Left colon (tissue), 2 donors: ENCODE measurements around the gene POLDIP3. TPM values are rescaled to one million over a fixed set of nuclear protein-coding genes. Genes with fewer than 3 reads are reported as not detected.
"Not testable (repeated sequence)": the region's sequence is repeated elsewhere in the genome, so short reads cannot be mapped to it uniquely, and the experiment has no call there.

Experiments used
- ATAC-seq: fragments of 200-7000 bp; cut with Tn5 transposase; one replicate; pipeline ENCODE4 v1.9.1; 2020; ENCODE audit warnings: mild to moderate bottlenecking, moderate library complexity
- DNase-seq, 2 donors: peaks; one replicate each; pipeline ENCODE4 v3.0.0-alpha.2; 2020
- intact Hi-C, 2 donors: fragments of 100-400 bp; cut with DNase I in 1 of 2; cut with micrococcal nuclease in 1 of 2; formaldehyde crosslinking; loops; one replicate each; pipeline versions ENCODE4 v1.11.2 to v1.14.0; 2022; cut with DNase I, micrococcal nuclease
- total RNA-seq, 2 donors: library from RNA; stranded (reverse); fragmentation: NEBNext Ultra II Directional; extraction: Animal tissue kit (Norgen Biotek cat#: 25700); gene quantifications; one replicate each; pipeline ENCODE4 v1.2.1, GENCODE V29; 2021
- donor health status: DM: no; HTN: no; CAD: no.
- donor health status: DM: yes; HTN: yes; CAD: no.

Gene POLDIP3
- total RNA-seq, 2 donors from 2014 or later, result 48.9 to 61.3 TPM

DNA sequence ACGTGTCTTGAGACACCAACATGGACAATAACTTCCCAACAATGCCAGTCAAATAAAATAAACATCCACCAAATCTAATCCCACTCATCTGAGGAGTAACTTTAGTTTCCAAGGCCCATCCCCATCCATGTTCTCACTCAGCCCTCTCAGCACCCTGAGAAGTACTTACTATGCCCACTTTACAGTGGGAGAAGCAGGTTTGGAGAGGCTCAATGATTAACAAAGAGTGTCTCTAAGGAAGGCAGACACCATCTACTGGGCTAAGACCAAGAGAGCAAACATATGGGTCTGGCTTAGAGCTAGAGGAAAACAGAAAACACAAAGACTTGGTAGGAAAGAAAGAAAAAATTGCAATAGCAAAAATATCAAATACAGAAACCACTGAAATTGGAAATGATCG lies 11.3 kb downstream of the POLDIP3 start:
- intact Hi-C loops, result no loop called here
- DNase-seq (no peak), ATAC-seq (no peak)

DNA sequence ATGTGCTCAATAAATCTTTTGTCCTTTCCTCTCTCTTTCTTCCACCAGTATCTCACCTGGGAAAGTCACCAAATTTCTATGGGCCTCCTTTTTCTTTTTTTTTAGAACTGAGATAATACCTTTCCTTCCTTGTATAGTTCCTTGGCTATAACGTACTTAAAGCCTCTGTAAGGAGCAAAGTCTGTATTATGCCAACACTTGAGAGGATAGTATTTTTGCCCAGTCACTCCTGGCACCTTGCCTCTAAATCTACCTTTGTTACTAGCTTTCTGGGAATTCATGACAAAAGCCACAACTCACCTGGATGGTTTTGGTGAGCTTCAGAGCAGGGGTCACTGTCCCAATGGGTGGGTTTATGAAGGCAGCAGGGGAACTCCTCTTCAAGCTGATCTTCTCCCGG lies 12.2 kb downstream of the POLDIP3 start:
- intact Hi-C loops, result no loop called here
- ATAC-seq (peak; percentile 76), DNase-seq (no peak)

DNA sequence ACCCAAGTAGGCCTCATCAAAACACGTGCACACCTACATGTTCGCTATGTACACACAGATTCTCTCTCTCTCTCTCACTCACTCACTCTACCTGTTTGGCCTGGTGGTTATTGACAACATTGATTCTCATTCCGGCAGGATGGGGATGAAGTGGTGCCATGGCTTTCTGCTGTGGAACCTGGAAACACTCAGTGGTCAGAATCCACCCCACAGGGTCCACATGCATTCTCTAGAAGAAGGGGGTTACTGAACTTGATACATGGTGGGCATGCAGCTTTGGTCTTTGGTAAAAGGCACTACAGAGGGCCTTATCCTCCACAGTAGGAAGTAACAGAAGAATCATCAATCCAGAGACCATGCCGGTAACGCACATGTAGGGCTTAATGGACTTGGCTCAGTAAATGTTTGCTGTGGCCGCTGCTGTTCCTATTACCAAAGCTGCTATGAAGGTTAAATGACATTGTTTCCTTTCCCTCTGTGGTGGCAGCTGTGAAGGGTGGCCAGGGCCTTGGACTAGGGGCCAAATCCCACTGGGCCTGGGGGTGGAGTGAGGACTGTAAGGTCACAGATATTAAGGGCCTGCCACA lies 12.7 kb downstream of the POLDIP3 start:
- DNase-seq, result no peak
- ATAC-seq, result peak; percentile 50
- intact Hi-C loops, result no loop called here

DNA sequence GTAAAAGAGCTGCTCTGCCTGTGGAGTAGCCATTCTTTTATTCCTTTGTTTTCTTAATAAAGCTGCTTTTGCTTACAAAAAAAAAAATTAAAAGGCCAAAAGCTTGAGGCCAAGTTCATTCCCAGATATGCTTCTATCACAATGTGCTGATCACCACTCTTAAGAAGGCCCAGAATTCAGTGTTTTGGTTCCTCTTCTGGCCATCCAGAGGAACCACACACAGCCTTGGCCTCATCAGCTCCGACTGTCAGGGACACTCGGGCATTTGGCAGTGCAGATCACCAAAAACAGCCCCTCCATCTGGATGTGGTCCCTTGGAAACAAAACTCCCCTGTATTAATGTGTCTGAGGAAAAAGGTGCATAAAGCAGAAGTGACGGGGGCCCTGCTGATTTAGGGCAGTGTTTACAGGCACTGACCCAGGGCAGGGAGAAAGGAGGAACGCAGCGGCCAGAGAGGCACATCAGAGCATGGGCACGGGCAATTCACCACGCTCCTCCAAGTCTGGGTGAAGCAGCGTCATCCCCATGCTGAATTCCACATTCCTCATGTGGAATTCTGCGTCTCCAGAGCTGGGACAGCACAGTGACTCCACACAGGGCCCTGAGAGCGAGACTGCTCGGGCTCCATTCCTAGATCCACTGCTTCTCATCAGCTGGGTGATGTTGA lies 17.7 kb downstream of the POLDIP3 start:
- intact Hi-C loops, result no loop called here
- ATAC-seq (no peak), DNase-seq (no peak)

DNA sequence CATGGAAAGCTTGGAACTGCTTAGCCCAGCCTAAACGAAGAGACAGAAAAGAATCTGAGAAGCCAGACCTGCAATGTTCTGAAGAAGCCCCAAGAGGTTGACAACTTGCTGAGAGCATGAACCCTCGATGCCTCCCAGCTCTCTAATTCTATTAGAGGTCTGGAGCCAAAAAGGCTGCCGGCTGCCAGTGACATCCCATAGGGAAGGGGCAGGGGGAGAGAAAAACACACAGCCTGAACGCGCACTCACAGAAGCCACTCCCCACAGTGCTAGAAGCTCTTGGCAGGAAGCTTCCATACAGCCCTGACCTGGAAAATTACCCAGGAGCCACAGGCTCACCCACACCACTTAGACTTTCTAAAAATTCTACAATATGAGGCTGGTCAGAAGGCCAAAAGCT lies 18.3 kb downstream of the POLDIP3 start:
- ATAC-seq, result no peak
- DNase-seq, result no peak
- intact Hi-C loops, result no loop called here

DNA sequence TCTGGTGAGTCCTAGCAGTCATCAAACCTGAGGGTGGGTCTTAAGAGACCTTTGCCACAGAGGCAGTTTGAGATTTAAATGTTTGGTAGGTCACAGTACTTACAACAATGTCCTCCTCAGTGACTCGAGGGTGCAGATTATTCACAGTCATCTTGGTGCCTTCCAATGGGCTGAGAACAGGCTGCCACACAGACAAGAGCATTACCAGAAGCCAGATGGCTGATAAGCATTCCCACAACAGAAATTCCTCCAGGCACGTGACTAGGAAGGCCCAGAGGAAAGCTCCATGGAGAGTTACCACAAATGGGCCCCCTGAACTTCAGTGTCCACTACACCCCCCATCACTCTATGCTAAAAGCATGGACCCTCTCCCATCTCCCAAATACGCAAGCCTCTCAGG lies 19.2 kb downstream of the POLDIP3 start:
- intact Hi-C loops, result no loop called here
- no peak for ATAC-seq

DNA sequence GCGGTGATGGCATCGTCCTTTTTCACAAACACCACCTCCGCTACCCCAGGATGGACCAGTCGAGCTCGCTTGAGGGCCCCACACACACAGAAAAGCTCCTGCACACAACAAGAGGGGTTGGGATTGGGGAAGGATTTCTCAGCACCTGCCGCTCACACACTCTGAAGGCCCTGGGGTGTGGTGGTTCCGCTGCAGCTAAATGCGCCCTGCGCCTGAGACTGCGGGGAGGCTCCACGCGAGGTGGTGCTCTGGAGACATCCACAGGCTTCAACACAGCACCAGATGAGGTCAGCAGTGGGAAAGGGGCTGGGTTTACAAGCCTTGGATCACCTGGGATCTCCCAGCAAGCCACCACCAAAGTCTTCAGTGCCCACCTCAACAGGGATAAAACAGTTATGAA lies 22.7 kb downstream of the POLDIP3 start:
- intact Hi-C loops, result no loop called here
- DNase-seq, result no peak
- ATAC-seq, result no peak

More for the DNA sequence above, 19.2 kb downstream of the POLDIP3 start:
- no peak for DNase-seq

DNA sequence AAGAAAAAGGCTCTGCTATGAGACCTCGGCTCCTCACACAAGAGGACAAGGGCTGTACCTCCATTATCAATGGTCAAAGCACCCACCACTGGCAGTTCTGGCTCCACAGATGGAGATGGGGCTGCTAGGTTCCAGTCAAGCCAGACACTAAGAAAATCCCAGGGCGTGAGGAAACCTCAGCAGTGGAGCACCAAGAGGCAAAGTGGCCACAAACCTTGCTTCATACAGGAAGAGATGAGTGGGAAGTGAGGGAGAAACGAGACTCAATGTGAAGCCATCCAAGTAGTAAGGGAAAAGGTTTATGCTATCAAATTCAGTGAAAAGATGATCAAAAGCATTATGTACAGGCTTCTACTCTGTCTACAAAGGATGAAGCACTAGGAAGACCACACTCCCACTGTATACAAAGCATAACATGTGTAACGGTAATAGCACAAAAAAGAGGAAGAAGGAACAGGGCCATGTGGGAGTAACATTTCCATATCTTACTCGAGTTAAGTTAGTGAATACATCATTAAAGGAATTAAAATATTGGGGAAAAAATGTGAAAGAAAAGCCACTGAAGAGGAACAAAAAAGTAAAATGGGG lies 27.0 kb downstream of the POLDIP3 start:
- intact Hi-C loops, result no loop called here
- DNase-seq, result no peak
- ATAC-seq, result no peak

DNA sequence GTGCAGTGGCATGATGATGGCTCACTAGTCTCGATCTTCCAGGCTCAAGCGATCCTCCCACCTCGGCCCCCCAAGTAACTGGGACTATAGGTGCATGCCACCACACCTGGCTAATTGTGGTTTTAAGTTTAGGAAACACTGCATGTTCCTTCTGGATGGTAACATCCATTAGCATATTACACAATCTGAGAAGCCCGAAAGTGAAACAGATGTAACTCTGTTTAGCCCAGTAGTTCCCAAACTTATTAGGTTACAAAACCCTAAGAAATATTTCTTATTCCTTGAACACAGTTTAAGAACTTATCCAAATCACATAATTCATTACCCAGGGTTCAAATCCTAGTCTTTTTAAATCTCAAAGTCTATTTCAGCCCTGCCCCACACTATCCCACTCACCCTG lies 28.3 kb downstream of the POLDIP3 start:
- ATAC-seq, result no peak
- DNase-seq, result no peak
- intact Hi-C loops, result no loop called here

DNA sequence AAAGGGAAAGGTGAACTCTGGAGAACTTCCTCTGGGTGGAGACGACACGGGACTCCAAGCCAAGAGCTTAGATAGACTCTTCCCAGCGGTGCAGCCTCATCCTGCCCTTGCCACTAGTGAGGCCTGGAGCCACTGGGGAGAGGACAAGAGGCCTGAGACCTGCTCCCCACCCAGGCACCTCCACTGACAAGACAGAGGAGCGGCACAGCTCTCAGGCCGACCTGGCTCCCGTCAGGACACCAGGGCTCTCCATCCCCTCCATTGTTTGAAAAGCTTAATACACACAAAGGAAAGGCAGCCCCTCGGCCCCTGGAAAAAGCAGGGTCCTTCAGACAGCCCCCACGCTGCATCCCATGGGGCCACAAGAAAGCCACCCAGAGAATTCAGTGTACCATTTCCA lies 29.6 kb downstream of the POLDIP3 start:
- no peak for ATAC-seq
- intact Hi-C loops, result no loop called here

DNA sequence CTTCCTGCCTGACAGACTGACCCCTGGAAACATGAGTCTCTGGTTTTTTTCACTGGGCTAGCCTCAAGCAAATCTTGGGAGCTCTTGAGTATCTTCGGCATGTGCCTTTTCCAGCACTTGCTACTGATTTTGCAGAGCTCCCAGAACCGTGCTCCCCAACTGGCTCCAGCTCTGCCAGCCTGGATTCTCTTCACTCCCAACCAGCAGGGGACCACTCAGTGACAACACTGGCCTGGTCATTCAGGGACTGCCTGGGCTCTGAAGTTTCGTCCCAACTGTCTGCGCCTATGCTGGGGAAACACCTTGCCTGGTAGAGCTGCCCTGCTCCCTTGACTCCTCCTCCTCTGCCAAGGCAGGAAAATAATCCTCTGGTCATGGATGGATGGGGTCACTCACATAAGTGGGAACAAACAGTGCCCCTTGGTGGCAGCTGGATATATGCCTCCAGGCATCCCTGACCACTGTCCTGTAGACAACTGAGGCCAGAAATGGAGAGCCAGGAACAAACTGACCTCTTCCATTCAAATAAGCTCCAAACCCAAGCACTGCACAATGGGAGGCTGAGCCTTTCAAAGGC lies 30.2 kb downstream of the POLDIP3 start:
- intact Hi-C loops, result no loop called here
- DNase-seq (no peak), ATAC-seq (no peak)

More for the DNA sequence above, 29.6 kb downstream of the POLDIP3 start:
- DNase-seq, result no peak

DNA sequence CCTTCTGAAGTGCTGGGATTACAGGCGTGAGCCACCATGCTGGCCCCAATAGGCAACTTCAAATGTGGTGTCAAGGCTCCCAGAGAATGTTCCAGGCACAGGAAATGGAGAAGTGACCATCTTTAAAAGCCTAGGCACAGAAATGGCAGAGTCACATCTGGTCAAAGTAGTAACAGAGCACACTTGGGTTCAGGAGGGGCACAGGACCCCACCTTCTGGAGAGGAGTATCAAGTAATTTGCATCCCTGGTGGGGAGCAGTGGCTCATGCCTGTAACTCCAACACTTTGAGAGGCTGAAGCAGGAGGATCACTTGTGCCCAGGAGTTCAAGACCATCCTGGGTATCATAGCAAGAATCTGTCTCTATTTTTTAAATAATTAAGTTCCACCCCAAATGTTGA lies 31.7 kb downstream of the POLDIP3 start:
- intact Hi-C loops, result no loop called here
- DNase-seq, result no peak
- ATAC-seq, result no peak

DNA sequence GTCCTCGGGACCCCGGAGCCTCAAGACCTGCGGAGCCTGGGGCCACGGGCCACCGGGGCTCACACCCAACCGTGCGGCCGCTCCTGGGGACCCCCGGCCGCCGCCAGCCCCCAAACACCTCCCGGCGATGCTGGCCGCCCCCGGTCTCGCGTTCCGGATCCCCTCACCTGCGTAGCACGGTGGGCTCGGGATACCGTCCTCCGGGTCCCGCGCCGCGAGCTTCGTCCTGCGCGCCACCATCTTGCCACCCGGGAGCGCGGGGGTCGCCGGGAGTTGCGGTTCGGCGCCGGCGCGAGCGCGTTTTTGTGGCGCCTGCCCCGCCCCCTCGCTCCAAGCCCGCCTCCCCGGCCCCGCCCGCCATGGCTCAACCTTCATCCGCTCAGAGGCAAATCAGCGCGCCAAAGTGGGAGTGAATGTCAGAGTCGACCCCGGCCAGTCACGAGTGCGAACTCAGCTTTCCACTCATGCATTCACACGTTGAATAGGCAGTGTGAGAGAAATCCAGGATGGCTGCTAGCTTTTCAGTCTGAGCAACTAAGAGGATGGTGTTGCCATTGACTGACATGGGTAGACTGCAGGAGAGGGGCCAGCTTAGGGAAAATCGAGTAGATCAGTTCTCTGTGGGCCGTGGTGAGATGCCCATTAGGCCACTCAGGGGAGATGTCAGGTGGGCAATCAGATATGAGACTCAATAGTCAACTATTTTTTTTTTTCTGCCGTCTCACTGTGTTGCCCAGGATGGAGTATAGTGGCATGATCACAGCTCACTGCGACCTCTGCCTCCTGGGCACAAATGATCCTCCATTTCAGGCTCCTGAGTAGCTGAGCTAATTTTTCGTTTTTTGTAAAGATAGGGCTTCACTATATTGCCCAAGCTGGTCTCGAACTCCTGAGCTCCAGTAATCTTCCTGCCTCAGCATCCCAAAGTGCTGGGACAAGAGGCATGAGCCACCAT lies 32.6 kb downstream of the POLDIP3 start:
- DNase-seq (peak; percentile 66 to 85), ATAC-seq (peak; percentile 91)
- intact Hi-C loops, result no loop called here

DNA sequence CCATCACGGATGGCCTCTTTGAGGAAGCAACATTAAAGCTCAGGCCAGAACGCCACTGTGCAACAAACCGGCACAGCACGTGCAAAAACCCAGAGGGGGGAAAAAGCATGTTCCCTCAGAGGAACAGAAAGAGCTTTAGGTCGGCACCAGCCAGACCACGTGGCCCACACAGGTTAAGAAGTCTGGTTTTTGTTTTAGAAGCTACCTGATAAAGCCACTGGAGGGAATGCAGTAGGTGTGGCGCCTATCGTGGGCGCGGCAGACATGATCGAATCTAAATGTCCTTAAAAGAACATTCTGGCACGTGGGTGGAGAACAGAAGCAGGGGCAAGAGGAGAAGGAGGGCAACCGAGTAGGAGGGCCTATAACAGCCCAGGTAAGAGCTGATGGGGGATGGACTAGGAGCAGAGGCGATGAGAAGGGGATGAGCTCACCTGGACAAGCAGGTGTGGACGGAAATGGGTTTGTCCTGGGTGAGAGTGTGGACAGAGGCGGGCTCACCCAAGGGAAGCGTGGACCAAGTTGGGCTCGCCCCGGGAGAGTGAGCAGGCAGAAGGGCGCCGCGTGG lies 33.4 kb downstream of the POLDIP3 start:
- DNase-seq, intact Hi-C loops: not testable (repeated sequence)
- ATAC-seq, result peak; percentile 65

DNA sequence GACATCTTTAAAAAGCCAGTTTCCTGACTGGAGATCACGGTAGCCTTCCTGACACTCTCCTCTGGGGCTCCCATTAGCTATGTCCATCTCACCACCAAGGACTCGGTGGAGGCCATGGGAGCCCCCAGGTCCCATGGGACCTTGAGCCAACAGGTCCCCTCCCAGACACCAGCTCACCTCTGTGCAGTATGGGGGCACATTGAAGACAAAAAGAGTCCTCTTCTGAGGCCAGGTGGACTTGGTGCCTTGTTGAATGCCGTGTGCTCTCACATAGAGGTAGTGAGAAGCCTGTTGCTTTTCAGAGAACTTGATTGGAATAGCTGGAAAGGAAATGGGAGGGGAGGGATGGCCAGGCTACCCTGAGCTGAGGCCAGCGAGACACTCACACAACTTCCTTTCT lies 34.6 kb downstream of the POLDIP3 start:
- ATAC-seq, DNase-seq, intact Hi-C loops: not testable (repeated sequence)

DNA sequence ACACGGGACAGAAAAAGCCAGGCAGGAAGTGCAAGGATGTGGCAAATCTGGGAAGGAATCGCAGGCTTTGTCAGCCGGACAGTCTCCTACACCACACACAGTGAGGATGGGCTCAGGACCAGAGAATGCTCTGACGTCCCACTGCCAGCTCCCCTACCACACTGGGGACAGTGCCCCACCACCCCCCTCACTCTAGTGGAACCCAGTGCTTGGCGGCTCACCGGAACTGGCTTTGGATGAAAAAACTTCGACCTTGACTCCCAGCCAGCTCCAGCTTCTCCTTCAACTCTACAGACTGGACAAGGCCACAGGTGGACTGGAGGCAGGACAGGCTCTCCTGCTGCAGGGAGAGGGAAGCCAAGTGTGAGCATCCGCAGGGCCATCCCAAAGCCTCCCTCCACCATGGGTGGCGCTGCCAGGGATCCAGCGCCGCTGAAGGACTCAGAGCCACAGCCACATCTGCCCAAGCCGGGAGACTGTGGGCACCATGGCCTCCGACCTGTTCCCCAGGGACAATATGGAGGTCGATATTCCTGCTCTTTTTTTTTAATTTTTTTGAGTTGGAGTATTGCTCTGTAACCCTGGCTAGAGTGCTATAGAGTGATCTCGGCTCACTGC lies 37.0 kb downstream of the POLDIP3 start:
- intact Hi-C loops, result no loop called here
- ATAC-seq, result no peak
- DNase-seq, result no peak

DNA sequence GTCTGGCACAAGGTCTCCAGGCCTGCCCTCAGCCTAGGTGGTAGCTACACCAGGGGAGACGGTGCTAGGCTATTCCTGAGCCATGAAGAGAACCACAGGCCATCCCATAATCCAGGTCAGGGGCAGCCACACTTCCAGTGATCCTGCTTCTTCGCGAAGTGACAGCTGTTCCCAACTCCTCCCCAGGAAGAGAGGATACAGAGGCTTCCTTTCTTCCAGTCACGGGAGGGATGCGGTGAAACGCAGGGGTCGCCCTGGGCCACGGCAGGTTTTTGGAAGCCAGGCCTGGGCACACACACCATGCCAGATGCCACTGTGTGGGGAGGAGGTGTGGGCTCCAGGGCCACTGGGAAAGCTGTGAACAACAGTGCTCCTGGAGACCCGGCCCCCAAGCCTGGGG lies 37.5 kb downstream of the POLDIP3 start:
- ATAC-seq, intact Hi-C loops, DNase-seq: not testable (repeated sequence)

DNA sequence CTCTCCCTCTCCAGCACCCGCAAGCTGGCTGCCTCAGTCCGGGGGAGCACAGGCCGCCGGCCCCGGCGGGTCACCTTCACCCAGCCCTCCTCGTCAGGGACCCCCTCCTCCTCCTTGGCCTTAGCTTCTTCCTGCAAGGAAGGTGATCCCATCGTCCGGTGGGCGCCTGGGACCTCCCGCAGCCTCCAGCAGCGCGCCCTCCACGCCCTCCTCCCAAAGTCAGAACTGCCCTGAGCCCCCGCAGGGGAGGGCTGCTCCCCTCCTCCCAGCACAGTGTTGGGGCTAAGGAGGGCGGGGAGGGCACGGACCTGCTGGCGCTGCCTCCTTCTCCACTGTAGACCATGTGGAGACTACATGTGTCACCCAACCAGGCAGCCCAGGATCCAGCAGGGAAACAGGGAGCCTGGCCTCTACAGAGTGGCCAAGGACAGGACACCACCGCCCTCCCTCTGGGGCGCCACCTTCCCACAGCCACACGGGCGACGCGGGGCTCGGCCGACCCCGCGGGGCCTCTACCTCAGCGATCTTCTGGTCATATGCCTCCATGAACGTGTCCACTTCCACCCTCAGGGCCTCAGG lies 38.6 kb downstream of the POLDIP3 start:
- DNase-seq, ATAC-seq, intact Hi-C loops: not testable (repeated sequence)
